Astrocyte of the hippocampus (primary cell): Measurements from ENCODE around the gene JAG2.
"Not testable (repeated sequence)": the region's sequence is repeated elsewhere in the genome, so short reads cannot be mapped to it uniquely, and the experiment has no call there.

Experiments used
- DNase-seq: peaks from one replicate; pipeline ENCODE4 v3.0.0; 2011; ENCODE audit warnings: low read depth, low spot score

JAG2 gene

GRCh38 chr14:105117710-105118385 lies 50.7 kb downstream of the JAG2 start:
- DNase-seq, result no peak

GRCh38 chr14:105117257-105117646 lies 51.3 kb downstream of the JAG2 start:
- DNase-seq, result no peak

DNA sequence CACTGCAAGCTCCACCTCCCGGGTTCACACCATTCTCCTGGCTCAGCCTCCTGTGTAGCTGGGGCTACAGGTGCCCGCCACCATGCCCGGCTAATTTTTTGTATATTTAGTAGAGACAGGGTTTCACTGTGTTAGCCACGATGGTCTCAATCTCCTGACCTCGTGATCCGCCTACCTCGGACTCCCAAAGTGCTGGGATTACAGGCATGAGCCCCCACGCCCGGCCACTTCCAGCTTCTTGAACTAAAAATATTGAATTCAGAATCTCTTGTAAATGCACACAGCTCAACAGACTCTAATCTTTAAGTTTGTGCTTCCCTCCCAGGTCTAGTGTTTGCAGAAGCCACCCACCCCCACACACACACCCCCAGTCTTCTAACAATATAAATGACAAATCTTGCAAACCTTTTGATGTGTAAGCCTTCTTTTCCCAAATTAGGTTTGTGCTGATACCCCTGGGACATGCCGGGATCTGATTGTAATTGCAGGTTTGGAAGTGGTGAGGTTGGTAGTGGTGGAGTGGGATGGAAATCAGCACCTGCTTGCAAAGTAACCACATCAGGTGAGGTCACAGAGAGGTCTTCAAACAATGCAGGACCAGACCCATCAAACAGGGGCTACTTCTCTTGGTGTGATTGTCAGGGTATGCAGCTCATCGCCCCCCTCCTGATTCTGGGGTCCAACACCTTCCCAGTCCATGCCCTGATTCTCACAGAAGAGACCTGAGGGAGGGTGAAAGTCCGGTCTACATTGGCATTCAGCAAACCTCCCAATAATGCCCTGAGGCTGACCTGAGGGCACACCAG lies 51.9 kb downstream of the JAG2 start:
- no peak for DNase-seq

GRCh38 chr14:105109243-105109642 lies 59.3 kb downstream of the JAG2 start:
- not testable (repeated sequence) for DNase-seq

GRCh38 chr14:105108516-105108864 lies 60.1 kb downstream of the JAG2 start:
- no peak for DNase-seq

DNA sequence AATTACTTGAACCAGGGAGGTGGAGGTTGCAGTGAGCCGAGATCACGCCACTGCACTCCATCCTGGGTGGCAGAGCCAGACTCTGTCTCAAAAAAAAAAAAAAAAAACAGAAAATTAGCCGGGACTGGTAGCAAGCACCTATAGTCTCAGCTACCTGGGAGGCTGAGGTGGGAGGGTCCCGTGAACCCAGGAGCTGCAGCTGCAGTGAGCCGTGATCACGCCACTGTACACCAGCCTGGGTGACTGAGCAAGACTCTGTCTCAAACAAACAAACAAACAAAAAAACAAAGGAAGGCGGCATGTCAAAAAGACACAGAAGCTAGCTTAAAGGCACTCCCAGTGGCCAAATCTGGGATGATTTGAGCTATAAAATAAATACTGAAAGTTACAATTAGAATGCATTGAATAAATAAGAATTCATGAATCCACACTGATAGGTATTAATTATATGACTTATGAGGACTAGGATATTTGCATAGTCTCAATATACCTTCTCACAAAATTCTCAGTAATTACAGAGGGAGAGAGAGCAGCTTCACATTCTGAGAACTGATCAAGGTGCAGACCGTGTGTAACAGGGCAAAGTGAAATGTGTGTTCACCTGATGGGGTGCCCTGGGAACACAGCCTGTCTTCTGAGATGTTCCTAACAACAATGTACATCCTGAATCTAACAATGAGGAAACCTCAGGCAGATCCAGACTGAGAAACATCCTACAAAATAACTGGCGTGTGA lies 60.6 kb downstream of the JAG2 start:
- DNase-seq, result no peak

DNA sequence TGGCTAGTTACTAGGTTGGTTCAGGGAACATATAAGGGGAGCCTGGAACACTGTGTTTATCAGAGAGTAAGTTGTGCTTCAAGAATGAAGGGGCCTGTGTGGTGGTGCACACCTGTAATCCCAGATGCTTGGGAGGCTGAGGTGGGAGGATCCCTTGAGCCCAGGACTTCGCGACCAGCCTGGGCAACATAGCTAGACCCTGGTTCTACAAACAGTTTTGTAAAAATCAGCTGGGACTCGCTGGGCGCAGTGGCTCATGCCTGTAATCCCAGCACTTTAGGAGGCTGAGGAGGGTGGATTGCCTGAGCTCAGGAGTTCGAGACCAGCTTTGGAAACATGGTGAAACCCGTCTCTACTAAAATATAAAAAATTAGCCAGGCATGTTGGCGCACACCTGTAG lies 61.2 kb downstream of the JAG2 start:
- no peak for DNase-seq

DNA sequence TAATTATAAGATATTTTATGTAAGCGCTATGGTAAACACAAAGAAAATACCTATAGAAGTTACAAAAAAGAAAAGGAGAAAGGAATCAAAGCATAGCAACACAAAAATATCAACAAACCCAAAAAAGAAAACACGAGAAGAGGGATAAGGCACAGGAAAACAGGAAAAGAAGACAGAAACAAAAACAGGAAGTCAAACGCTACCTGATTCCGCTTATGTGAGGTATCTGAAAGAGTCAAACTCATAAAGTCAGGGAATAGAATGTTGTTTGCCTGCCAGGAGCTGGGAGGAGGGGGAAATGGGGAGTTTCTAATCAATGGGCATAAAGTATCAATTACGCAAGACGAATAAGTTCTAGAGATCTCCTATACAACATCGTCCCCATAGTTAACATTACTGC lies 63.4 kb downstream of the JAG2 start:
- DNase-seq, result no peak

- DNase-seq, result no peak
Measured at GRCh38 chr14:105102893-105103292, 65.7 kb downstream of the JAG2 start.

DNA sequence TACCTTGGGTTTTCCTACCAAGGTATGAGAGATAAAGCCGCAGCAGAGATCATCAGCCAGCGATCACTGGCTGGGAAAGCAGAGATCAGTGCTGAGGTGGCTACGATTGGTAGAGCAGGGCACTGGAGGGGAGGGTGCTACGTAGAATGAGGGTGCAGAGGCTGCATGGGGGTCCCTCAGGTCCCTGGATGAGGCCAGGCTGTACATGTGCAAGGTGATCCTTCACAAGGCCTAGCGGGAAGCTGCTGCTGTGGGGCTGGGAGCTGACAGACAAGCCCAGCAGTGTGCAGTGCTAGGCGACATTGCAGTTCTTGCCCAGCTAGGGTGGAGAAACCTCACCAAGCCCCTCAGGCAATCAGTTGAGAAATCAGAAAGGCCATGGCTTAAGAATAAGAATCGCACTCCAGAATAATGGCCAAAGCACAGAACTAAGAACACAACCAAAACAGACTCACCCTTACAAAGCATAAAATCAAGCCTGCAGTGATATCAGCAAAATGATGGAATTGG lies 66.2 kb downstream of the JAG2 start:
- no peak for DNase-seq

GRCh38 chr14:105100910-105101309 lies 67.7 kb downstream of the JAG2 start:
- no peak for DNase-seq

GRCh38 chr14:105099778-105100177 lies 68.8 kb downstream of the JAG2 start:
- DNase-seq, result no peak

DNA sequence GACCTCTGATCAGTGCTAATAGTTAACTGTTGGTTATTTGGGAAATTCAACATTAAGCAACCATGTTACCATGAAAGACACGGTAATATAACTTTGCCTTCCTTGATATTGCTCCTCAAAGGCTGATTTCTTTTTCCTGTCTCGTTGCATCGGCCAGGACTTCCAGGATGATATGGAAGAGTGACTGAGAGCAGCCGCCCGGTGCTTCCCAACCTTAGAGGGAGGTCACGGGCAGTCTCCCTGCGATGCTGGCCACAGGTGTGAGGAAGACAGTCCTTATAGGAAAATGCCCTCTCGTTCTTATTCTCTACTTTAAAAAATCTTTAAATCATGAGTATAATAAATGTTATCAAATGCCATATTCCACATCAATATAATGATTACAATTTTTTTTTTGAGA lies 70.3 kb downstream of the JAG2 start:
- no peak for DNase-seq

GRCh38 chr14:105097794-105098127 lies 70.8 kb downstream of the JAG2 start:
- no peak for DNase-seq

GRCh38 chr14:105096206-105096875 lies 72.2 kb downstream of the JAG2 start:
- no peak for DNase-seq

DNA sequence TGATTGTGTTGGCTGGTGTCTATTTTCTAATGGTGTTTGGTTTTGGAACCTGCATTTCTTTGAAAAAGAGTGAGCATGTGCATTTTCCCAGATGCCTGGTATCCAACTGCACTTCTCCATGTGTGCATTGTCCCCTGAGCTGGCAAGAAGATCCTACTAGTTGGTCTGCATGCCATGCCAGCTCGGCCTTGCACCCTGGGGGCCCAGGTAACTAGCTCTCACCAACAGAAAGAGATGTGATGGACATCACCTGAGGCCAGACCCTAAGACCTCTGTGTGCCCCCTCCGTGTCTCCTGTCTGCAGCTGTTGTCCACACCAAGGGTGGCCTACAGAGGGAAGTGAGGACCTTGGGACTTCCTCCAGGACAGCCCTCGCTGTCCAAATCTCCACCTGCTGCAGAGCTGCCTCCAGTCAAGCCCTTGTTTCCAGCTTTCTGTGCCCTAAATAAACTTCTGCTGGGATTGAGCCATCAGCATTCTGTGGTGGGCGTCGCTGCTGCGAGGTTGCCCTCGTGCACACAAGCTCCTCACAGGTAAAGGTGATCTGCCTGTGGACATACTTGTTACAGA lies 73.3 kb downstream of the JAG2 start:
- no peak for DNase-seq

DNA sequence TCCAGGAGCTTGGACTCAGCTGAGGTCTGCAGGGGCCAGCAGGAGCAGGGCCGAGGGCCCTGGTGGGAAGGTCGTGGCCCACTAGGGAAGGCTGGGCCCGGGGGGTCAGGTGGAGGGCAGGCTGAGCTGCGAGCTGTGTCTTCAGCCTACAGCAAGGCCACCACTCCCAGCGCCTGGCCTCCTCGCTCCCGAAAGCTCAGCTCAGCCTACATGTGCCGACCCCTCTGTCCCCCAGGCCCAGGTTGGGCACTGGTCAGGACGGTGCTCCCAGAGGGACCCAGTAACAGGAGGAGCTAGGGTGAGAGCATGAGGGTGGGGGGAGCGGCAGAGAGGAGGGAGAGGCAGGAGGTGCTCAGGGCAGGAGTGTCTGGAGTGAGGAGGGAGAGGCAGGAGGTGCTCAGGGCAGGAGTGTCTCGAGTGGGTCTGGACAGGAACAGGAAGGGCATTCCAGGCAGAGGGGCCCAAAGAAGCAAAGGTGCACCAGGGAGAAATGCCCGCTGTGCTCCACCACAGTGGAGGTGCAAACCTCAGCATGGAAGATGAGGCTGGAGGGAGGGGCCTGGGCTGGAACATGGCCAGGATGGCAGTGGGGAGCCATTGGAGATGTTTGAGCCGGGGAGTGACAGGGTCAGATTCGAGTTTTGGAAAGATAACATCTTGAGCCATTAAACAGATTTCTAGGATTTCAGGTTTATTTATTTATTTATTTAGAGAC lies 74.2 kb downstream of the JAG2 start:
- no peak for DNase-seq

DNA sequence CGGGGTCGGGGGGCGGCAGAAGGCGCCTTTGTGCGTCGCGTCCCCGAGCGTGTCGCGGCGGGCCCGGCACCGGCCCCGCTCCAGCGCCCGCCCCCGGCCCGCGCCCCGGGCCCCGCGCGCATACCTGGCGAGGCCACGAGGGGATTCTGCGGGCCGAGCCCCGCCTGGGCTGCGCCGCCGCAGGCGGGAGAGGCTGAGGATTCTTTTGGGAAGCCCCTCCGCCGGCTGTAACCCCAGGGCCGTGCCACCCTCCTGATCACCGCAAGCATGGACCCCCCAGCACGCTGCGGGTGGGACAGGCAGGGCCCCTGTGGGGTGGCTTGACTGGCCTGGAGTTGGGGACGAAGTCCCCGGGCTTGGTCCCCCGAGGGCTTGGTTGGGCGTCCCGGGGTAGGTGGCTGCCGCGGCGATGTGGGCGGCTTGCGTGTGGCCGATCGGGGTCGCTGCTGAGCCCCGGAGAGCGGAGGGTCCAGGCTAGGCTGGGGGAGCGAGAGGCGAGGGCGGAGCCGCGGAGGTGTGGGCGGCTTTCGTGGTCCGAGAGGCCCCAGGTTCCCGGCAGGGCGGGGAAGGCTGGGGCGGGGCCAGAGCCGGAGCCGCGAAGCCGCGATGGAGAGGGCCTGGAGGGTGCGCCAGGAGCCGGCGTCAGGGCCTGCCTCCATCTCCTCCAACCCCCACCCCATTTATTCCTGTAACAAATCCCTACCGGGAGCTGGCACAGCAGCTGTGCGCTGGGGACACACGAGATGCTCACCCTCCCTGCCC lies 75.0 kb downstream of the JAG2 start:
- DNase-seq, result peak; percentile 95

- peak; percentile 86 for DNase-seq
Measured at GRCh38 chr14:105093038-105093430, 75.5 kb downstream of the JAG2 start.
